Ascending aorta (tissue), 2 donors: ENCODE measurements around the gene CCDC110. TPM values are rescaled to one million over a fixed set of nuclear protein-coding genes. Genes with fewer than 3 reads are reported as not detected.
A peak's percentile ranks its signal among the peaks of the same experiment; 100 is the strongest.

Experiments
- DNase-seq, 2 donors: peaks; one replicate each; pipeline ENCODE4 v3.0.0-alpha.2; 2019; ENCODE audit warnings: low spot score in 2 of 2
- H3K27ac ChIP-seq, 2 donors: fragments of 200-600 bp; sonication (generic); one replicate each; pipeline ENCODE4 v1.5.1; 2016 to 2017; ENCODE audit warnings: mild to moderate bottlenecking in 1 of 2
- H3K27me3 ChIP-seq: fragments of 200-600 bp; sonication (generic); one replicate; pipeline ENCODE4 v1.5.1; 2017
- H3K36me3 ChIP-seq, 2 donors: fragments of 200-600 bp; sonication (generic); one replicate each; pipeline ENCODE4 v1.5.1; 2016
- H3K4me1 ChIP-seq, 2 donors: fragments of 200-600 bp; sonication (generic); one replicate each; pipeline ENCODE4 v1.5.1; 2016 to 2017; ENCODE audit warnings: mild to moderate bottlenecking in 1 of 2
- H3K4me3 ChIP-seq, 2 donors: fragments of 200-600 bp; sonication (generic); one replicate each; pipeline ENCODE4 v1.5.1; 2016 to 2017; ENCODE audit warnings: mild to moderate bottlenecking in 1 of 2
- H3K9me3 ChIP-seq, 2 donors: fragments of 200-600 bp; sonication (generic); one replicate each; pipeline ENCODE4 v1.5.1; 2016
- intact Hi-C: fragments of 100-400 bp; cut with DNase I; formaldehyde crosslinking; loops from one replicate; pipeline ENCODE4 v1.15.1; 2023
- total RNA-seq: library from RNA; depleted of rRNA; stranded (reverse); fragments of >200 nt; gene quantifications from one replicate; pipeline ENCODE4 v1.1.0, GENCODE V29; 2016
- TF ChIP-seq, protein P1 (sequence below), 3 experiments: fragments of 200-600 bp in 2 of 3; fragments of 450-650 bp in 1 of 3; sonication (generic) in 2 of 3; IDR thresholded peaks; one replicate each; pipeline ENCODE4 v1.5.1; 2016 to 2019; ENCODE audit warnings: antibody characterized with exemption in 3 of 3, mild to moderate bottlenecking in 1 of 3, moderate library complexity in 1 of 3

Gene CCDC110
- total RNA-seq, 1 donor from 2014 or later, result not detected

DNA sequence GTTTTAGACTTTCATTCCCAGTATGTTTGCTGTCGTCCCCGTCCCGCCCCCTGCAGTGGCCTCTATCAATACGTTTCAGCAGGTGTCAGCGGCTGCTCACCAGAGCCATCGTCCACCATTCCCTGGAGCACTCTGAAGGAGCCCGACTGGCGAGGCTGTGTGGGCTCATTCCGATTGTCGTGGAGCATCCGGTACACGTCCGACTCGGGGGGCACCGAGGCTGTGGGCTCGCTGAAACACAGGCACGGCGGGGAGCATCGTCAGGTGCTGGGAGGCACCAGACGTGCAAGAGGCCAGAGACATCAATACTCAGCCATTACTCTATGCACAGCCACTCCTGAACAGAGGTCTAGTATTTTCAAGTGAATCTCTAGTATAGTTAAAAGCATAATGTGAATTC lies 34.9 kb upstream of the CCDC110 start:
- intact Hi-C loops, result no loop called here

DNA sequence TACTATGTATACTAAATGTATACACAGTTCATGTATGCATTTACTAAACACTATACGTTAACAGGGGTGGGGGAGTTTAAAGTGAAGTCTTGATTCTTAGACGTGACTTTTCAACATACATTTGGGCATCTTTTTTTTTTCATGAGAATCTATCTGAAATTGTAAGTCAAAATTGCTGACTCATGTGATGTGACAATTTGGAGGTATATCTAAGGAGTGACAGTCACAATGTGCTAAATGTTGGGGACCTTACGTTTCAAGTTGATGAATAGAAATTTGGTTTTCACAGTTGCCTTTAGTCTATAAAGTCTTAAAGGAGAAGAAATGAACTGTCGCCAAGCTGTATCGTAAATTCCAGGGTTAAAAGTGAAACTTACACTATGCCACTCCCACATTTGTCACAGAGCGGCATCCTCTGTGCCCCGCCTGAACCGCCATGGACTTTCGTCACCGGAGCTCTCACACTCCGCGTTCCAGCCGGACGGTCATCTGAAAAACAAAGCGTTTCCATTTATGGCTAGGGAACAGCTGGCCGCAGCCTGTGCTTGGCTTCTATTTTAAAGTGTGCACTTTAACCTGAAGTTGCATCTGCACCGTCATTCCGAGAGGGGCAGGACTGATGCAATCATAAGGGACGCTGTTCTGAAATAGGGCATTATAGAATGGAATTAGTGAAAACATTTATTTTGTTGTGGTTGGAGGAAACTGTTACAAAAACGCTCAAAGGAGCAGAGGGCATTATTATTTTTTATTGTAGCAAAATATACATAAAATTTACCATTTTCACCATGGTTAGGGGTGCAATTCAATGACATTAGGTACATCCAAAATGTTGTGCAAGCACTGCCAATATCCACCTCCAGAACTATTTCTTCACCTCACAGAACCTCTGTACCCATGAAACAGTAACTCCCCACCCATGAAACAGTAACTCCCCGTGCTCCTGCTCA lies 32.8 kb upstream of the CCDC110 start:
- Histone ChIP-seq H3K4me3 (peak overlapping the region in 1 of 2 donors; percentile 10), H3K9me3 (no peaks in the 10 kb centered on the region), H3K4me1 (no peaks in the 10 kb centered on the region), H3K36me3 (peaks cover 37 to 69% of the 10 kb centered on the region in 2 donors), H3K27ac (peak overlapping the region; percentile 70), H3K27me3 (no peaks in the 10 kb centered on the region)
- intact Hi-C loops, result no loop called here
- TF ChIP-seq, protein P1, sequence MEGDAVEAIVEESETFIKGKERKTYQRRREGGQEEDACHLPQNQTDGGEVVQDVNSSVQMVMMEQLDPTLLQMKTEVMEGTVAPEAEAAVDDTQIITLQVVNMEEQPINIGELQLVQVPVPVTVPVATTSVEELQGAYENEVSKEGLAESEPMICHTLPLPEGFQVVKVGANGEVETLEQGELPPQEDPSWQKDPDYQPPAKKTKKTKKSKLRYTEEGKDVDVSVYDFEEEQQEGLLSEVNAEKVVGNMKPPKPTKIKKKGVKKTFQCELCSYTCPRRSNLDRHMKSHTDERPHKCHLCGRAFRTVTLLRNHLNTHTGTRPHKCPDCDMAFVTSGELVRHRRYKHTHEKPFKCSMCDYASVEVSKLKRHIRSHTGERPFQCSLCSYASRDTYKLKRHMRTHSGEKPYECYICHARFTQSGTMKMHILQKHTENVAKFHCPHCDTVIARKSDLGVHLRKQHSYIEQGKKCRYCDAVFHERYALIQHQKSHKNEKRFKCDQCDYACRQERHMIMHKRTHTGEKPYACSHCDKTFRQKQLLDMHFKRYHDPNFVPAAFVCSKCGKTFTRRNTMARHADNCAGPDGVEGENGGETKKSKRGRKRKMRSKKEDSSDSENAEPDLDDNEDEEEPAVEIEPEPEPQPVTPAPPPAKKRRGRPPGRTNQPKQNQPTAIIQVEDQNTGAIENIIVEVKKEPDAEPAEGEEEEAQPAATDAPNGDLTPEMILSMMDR (IDR thresholded peaks at IDR 0.05), result no peak
- peak in 1 of 2 donors; percentile 92 for DNase-seq

More for the DNA sequence above, 34.9 kb upstream of the CCDC110 start:
- DNase-seq, result no peak
- TF ChIP-seq, protein P1 (IDR thresholded peaks at IDR 0.05), result no peak
- Histone ChIP-seq H3K4me3 (no peak overlapping the region), H3K36me3 (peaks cover 36 to 61% of the 10 kb centered on the region in 2 donors), H3K27ac (peak overlapping the region in 1 of 2 donors; percentile 70), H3K27me3 (no peaks in the 10 kb centered on the region), H3K9me3 (no peaks in the 10 kb centered on the region), H3K4me1 (no peaks in the 10 kb centered on the region)

DNA sequence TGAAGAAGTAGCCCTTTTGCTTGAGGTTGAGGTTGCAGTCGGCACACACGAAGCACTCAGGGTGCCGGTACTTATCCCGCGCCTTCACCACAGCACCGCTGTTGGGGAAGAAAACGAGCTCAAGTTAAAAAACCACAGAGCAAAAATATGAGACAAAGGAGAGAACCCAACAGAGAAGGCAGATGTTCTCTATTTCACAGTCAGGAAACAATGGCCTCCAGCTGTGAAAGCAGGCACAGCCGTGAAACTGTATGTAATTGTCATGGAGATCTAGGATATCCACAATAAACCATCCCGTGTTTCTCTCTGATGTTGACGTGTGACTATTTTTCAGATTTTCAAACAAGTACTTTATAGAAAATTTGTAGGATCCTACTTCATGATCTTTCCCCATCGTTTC lies 30.9 kb upstream of the CCDC110 start:
- H3K36me3 ChIP-seq, result peaks cover 31 to 60% of the 10 kb centered on the region in 2 donors
- TF ChIP-seq, protein P1 (IDR thresholded peaks at IDR 0.05), result no peak
- H3K4me1 ChIP-seq, result peaks cover 0 to 3% of the 10 kb centered on the region in 2 donors
- no peak for DNase-seq
- no peaks in the 10 kb centered on the region for H3K27me3 ChIP-seq
- intact Hi-C loops, result no loop called here
- H3K27ac ChIP-seq, result no peak overlapping the region
- no peaks in the 10 kb centered on the region for H3K9me3 ChIP-seq
- no peak overlapping the region for H3K4me3 ChIP-seq

DNA sequence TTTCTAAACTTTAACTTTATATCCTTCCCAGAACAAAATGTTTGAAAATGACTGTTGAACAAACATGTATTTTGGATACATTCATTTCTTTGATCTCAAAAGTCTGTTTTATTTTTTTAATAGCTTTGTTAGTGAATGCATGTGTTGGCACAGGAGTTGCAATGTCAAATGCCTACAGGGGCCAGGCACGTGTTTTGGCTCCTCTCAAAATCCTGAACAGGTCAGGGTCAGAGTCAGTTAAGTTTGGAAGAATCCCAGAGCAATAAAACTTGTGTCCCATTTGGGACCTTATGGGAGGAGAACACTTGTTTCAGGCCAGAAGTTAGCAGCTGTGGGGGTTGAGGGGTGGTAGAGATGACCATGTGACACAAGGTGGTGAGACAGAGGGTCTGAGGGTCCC lies 29.0 kb upstream of the CCDC110 start:
- TF ChIP-seq, protein P1 (IDR thresholded peaks at IDR 0.05), result no peak
- intact Hi-C loops, result no loop called here
- H3K4me1 ChIP-seq, result peaks cover 0 to 3% of the 10 kb centered on the region in 2 donors
- peaks cover 28 to 46% of the 10 kb centered on the region in 2 donors for H3K36me3 ChIP-seq
- no peaks in the 10 kb centered on the region for H3K9me3 ChIP-seq
- no peak overlapping the region for H3K4me3 ChIP-seq
- DNase-seq, result no peak
- no peak overlapping the region for H3K27ac ChIP-seq
- no peaks in the 10 kb centered on the region for H3K27me3 ChIP-seq

DNA sequence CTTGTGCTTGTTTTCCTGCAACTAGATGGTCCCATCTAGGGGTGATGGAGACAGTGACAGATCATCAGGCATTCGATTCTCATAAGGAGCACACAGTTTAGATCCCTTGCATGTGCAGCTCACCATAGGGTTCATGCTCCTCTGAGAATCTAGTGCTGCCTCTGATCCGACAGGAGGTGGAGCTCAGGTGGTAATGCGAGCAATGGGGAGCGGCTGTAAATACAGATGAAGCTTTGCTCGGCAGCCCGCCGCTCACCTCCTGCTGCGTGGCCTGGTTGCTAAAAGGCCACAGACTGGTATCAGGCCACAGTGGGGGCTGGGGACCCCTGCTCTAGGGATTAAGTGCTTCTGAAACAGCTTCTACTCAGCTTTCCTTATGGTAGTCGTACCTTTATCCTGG lies 28.5 kb upstream of the CCDC110 start:
- Histone ChIP-seq H3K4me3 (no peak overlapping the region), H3K9me3 (no peaks in the 10 kb centered on the region), H3K27ac (no peak overlapping the region), H3K36me3 (peaks cover 28 to 41% of the 10 kb centered on the region in 2 donors), H3K27me3 (no peaks in the 10 kb centered on the region), H3K4me1 (peaks cover 0 to 3% of the 10 kb centered on the region in 2 donors)
- intact Hi-C loops, result no loop called here
- no peak for DNase-seq
- TF ChIP-seq, protein P1 (IDR thresholded peaks at IDR 0.05), result no peak
